Fibroblast of lung (primary cell): ENCODE results near the gene VWCE.

Experiments
- EZH2 ChIP-seq: IDR thresholded peaks from 2 replicates; pipeline ENCODE4 v1.5.1; 2012; ENCODE audit warnings: low read length, control low read depth, mild to moderate bottlenecking; ENCODE audit errors: missing control alignments
- TF ChIP-seq, protein P1 (sequence below), 2 donors: IDR thresholded peaks in 1 of 2; conservative IDR thresholded peaks in 1 of 2; 1 replicate in 1 of 2; 2 replicates in 1 of 2; pipeline ENCODE4 v1.5.1; 2011 to 2012; ENCODE audit warnings: low read length in 2 of 2, control low read depth in 1 of 2, inconsistent platforms in 1 of 2, low read depth in 1 of 2, mild to moderate bottlenecking in 1 of 2

DNA sequence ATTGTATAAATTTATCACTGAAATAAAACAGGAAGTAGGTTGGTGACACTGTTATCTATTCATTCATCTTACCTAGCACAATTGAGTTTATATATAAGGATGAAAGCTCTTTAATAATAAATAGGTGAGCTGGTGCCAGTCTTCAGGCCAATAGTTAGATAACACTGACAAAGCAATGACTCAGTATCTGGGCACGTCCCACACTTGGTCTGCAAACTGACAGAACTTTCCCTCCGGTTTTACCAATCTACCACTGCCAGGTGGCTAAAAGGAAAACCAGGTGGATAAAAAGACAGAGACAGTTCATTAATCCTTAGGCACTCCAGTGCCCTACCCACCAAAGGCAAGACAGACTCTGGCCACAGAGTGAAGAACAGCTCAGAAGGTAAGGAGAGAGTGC lies 20.1 kb upstream of the VWCE start:
- TF ChIP-seq, protein P1, sequence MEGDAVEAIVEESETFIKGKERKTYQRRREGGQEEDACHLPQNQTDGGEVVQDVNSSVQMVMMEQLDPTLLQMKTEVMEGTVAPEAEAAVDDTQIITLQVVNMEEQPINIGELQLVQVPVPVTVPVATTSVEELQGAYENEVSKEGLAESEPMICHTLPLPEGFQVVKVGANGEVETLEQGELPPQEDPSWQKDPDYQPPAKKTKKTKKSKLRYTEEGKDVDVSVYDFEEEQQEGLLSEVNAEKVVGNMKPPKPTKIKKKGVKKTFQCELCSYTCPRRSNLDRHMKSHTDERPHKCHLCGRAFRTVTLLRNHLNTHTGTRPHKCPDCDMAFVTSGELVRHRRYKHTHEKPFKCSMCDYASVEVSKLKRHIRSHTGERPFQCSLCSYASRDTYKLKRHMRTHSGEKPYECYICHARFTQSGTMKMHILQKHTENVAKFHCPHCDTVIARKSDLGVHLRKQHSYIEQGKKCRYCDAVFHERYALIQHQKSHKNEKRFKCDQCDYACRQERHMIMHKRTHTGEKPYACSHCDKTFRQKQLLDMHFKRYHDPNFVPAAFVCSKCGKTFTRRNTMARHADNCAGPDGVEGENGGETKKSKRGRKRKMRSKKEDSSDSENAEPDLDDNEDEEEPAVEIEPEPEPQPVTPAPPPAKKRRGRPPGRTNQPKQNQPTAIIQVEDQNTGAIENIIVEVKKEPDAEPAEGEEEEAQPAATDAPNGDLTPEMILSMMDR (conservative IDR thresholded peaks at IDR 0.05 in 1 of 2, IDR thresholded peaks at IDR 0.05 in 1 of 2; ENCODE audit: low read depth in 1 of 2, low read length in 2 of 2) = no peak
- no peak for TF ChIP-seq EZH2
